HepG2 (cell line): ENCODE data around the gene AURKA. TPM values are rescaled to one million over a fixed set of nuclear protein-coding genes. Genes with fewer than 3 reads are reported as not detected.

ENCODE experiments used
- ATAC-seq: fragments of 200-7000 bp; cut with Tn5 transposase; 3 replicates; pipeline ENCODE4 v1.9.1; 2020; ENCODE audit warnings: mild to moderate bottlenecking, moderate library complexity
- BruUV-seq: library from RNA; stranded (reverse); fragments of 400-500 nt; replicated peaks from 2 replicates; lab custom pipeline; 2021; lab: Mats Ljungman, UMichigan
- CTCF ChIA-PET: fragments of 300-600 bp; formaldehyde crosslinking; extraction: SDS; loops from one replicate; lab custom pipeline; 2021; ENCODE audit warnings: low total read pairs, inconsistent platforms, low intra/inter-chr PET ratio; lab: Yijun Ruan, JAX
- POLR2A ChIA-PET: fragments of 350-600 bp; sonication (Branson Sonifier 250); formaldehyde crosslinking; loops from one replicate; lab custom pipeline; 2020; ENCODE audit warnings: antibody characterized with exemption, inconsistent platforms; lab: Yijun Ruan, JAX
- DNase-seq: peaks from one replicate; pipeline ENCODE4 v3.0.0-alpha.2; 2015; ENCODE audit warnings: low spot score
- FAIRE-seq: peaks from 3 replicates; lab custom pipeline; 2011; peaks lifted over from hg19 to GRCh38; lab: Jason Lieb, UNC
- H2AFZ ChIP-seq: one replicate; pipeline ENCODE4 v1.6.1; 2011; ENCODE audit warnings: low read length, inconsistent platforms
- H3K27ac ChIP-seq: fragments of 300-600 bp; 3 replicates; pipeline ENCODE4 v1.8.0; 2011; ENCODE audit warnings: mixed run types, mild to moderate bottlenecking, mixed read lengths, low read length, inconsistent platforms; ENCODE audit not compliant: insufficient read depth; ENCODE audit errors: extremely low read length
- H3K27me3 ChIP-seq, 2 experiments: fragments of 200-600 bp in 1 of 2; 2 replicates in 1 of 2; 3 replicates in 1 of 2; pipeline versions ENCODE4 v1.6.0 to v1.8.0; 2011; ENCODE audit warnings: low read length in 2 of 2, mild to moderate bottlenecking in 2 of 2, moderate library complexity in 2 of 2, inconsistent platforms in 1 of 2; ENCODE audit not compliant: insufficient read depth in 2 of 2, control insufficient read depth in 1 of 2
- H3K36me3 ChIP-seq, 2 experiments: fragments of 200-600 bp in 1 of 2; replicated peaks in 1 of 2; 2 replicates in 1 of 2; 3 replicates in 1 of 2; pipeline versions ENCODE4 v1.5.1 to v1.8.0; 2011; ENCODE audit warnings: low read length in 2 of 2, inconsistent platforms in 1 of 2; ENCODE audit not compliant: insufficient read depth in 2 of 2, control insufficient read depth in 1 of 2
- H3K4me1 ChIP-seq: 2 replicates; pipeline ENCODE4 v1.5.1; 2012; ENCODE audit warnings: low read length, inconsistent platforms; ENCODE audit not compliant: insufficient read depth
- H3K4me2 ChIP-seq: 2 replicates; pipeline ENCODE4 v1.6.0; 2011; ENCODE audit warnings: low read depth, low read length, inconsistent platforms
- H3K4me3 ChIP-seq, 3 experiments: fragments of 200-600 bp in 1 of 3; sonication (generic), shearing (Covaris generic) in 1 of 3; replicated peaks in 1 of 3; 2 replicates each; pipeline ENCODE4 v1.5.1; 2011 to 2016; ENCODE audit warnings: low read length in 3 of 3, inconsistent platforms in 2 of 3, low read depth in 2 of 3, mild to moderate bottlenecking in 2 of 3, control low read depth in 1 of 3, mixed read lengths in 1 of 3; ENCODE audit not compliant: insufficient read depth in 1 of 3
- H3K79me2 ChIP-seq: one replicate; pipeline ENCODE4 v1.6.1; 2011; ENCODE audit warnings: low read length, inconsistent platforms; ENCODE audit not compliant: insufficient read depth
- H3K9ac ChIP-seq: 2 replicates; pipeline ENCODE4 v1.6.0; 2011; ENCODE audit warnings: mild to moderate bottlenecking, low read depth, low read length, inconsistent platforms; ENCODE audit not compliant: insufficient read depth
- H3K9me3 ChIP-seq: 2 replicates; pipeline ENCODE4 v1.5.1; 2012; ENCODE audit warnings: mild to moderate bottlenecking, low read length
- H4K20me1 ChIP-seq: 2 replicates; pipeline ENCODE4 v1.6.0; 2011; ENCODE audit warnings: inconsistent platforms, mild to moderate bottlenecking, low read length, moderate library complexity; ENCODE audit not compliant: insufficient read depth
- BCL6 ChIP-seq: IDR thresholded peaks from 2 replicates; pipeline ENCODE4 v1.6.1; 2016; ENCODE audit warnings: missing genetic modification reagents, missing compliant biosample characterization
- CBX5 ChIP-seq: sonication (generic); formaldehyde crosslinking; IDR thresholded peaks from 2 replicates; pipeline ENCODE4 v1.4.0; 2020; ENCODE audit warnings: missing genetic modification reagents, borderline replicate concordance
- IKZF4 ChIP-seq: sonication (generic); formaldehyde crosslinking; IDR thresholded peaks from 2 replicates; pipeline ENCODE4 v1.5.1; 2020; ENCODE audit warnings: borderline replicate concordance, mild to moderate bottlenecking, low read depth, missing genetic modification reagents; ENCODE audit errors: not compliant biosample characterization
- RFX5 ChIP-seq: IDR thresholded peaks from 2 replicates; pipeline ENCODE4 v1.6.1; 2011; ENCODE audit warnings: low read depth, low read length, improper control_type of control experiment
- THAP11 ChIP-seq: IDR thresholded peaks from 2 replicates; pipeline ENCODE4 v1.6.1; 2016; ENCODE audit warnings: missing biosample characterization, missing genetic modification reagents
- ZBTB21 ChIP-seq: sonication (generic); formaldehyde crosslinking; IDR thresholded peaks from 2 replicates; pipeline ENCODE4 v1.4.0; 2020; ENCODE audit warnings: missing genetic modification reagents
- ZC3H13 ChIP-seq: sonication (generic); formaldehyde crosslinking; IDR thresholded peaks from 2 replicates; pipeline ENCODE4 v1.8.1; 2023; ENCODE audit warnings: mild to moderate bottlenecking, missing genetic modification reagents, moderate library complexity
- ZNF703 ChIP-seq: sonication (generic); formaldehyde crosslinking; IDR thresholded peaks from 2 replicates; pipeline ENCODE4 v1.5.1; 2020; ENCODE audit warnings: missing genetic modification reagents, mild to moderate bottlenecking, moderate library complexity, borderline replicate concordance
- ZNF746 ChIP-seq: sonication (generic); formaldehyde crosslinking; IDR thresholded peaks from 2 replicates; pipeline ENCODE4 v1.8.0; 2022; ENCODE audit warnings: mild to moderate bottlenecking, missing genetic modification reagents
- WGBS: methylation state at CpG from one replicate; pipeline ENCODE4 v1.1.6; 2017; ENCODE audit warnings: low lambda C conversion rate; 5-methylcytosine and 5-hydroxymethylcytosine counted together
- in situ Hi-C: cut with HindIII; loops from 2 replicates; pipeline ENCODE4 v1.10.0; 2017; ENCODE audit warnings: low pct_unique_long_range_greater_than_20kb; ENCODE audit not compliant: extremely low pct_ligation_motif_present
- intact Hi-C: fragments of 100-400 bp; cut with micrococcal nuclease; formaldehyde crosslinking; loops from one replicate; pipeline ENCODE4 v1.10.0; 2022; ENCODE audit not compliant: unreplicated experiment
- polyA plus RNA-seq, 8 experiments: library from polyadenylated mRNA; depleted of rRNA in 3 of 8; stranded (reverse) in 7 of 8; unstranded in 1 of 8; fragments of >200 nt; fragmentation: Illumina TruSeq in 4 of 8; extraction: Trizol in 4 of 8; gene quantifications; 2 replicates each; pipeline versions ENCODE4 v1.2.1 to v1.2.3, GENCODE V29; 2011 to 2016; ENCODE audit warnings: low read depth in 4 of 8, missing spikeins in 1 of 8, mixed read lengths in 1 of 8; ENCODE audit not compliant: insufficient read depth in 1 of 8
- total RNA-seq, 5 experiments: library from RNA; depleted of rRNA; stranded (reverse); fragments of >200 nt; fragmentation: Illumina TruSeq; extraction: Trizol; gene quantifications; 2 replicates each; pipeline ENCODE4 v1.2.3, GENCODE V29; 2016; ENCODE audit warnings: low read depth in 1 of 5
- TF ChIP-seq, protein P1 (sequence below): sonication (generic); formaldehyde crosslinking; IDR thresholded peaks from 2 replicates; pipeline ENCODE4 v1.5.1; 2020; ENCODE audit warnings: missing genetic modification reagents, mild to moderate bottlenecking, borderline replicate concordance
- TF ChIP-seq, protein P2 (sequence below): sonication (generic); formaldehyde crosslinking; IDR thresholded peaks from 2 replicates; pipeline ENCODE4 v1.5.0; 2020; ENCODE audit warnings: missing genetic modification reagents
- TF ChIP-seq, protein P3 (sequence below): fragments of 450-650 bp; IDR thresholded peaks from 2 replicates; pipeline ENCODE4 v1.6.1; 2017
- TF ChIP-seq, protein P4 (sequence below): sonication (generic); formaldehyde crosslinking; conservative IDR thresholded peaks from 2 replicates; pipeline ENCODE4 v1.5.0; 2020; ENCODE audit warnings: missing genetic modification reagents

The AURKA gene
- total and polyA plus RNA-seq, 2 of the 13 experiments (the other 11 are each of a cell fraction or from before 2014, with no cell fraction given) = 96.4 to 224 TPM

DNA sequence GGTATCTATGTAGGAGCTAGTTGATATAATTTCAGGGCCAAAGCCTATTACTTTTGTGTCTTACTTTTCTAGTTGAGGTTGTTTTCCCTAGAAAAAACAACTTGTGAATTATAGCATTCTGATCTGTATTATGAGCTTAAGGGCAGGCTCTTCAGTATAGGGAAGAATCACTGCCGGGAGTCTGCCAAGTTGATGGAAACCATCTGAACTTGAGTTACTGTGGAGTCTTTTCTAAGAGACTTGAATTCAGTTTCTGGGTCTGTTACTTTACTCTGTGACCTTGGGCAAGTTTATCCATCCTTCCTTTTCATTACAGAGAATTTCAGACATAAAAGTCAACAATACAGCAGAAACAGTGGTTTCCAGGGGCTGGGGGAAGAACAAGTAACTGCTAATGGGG lies 17.9 kb upstream of the AURKA start:
- FAIRE-seq = no peak
- H3K27ac ChIP-seq = no peak overlapping the region
- no peaks in the 10 kb centered on the region for H4K20me1 ChIP-seq
- ChIA-PET POLR2A (interaction anchor here (1.2 to 5.5 kb wide), 3 partner anchors 12 to 50 kb away, joined by 3 to 50 read pairs (median 4); partner anchors contain the start of genes AURKA and CSTF1), CTCF (no interaction called here)
- no peak overlapping the region for H3K4me3 ChIP-seq
- WGBS = 94% methylated on average over 1 of the region's 1 CpG
- no peaks in the 10 kb centered on the region for H3K9me3 ChIP-seq
- DNase-seq = no peak
- ATAC-seq = no peak
- peaks cover 32% of the 10 kb centered on the region for H3K4me1 ChIP-seq
- no TSS peak for BruUV-seq
- H3K4me2 ChIP-seq = no peak overlapping the region
- intact Hi-C loops (no loop called here), in situ Hi-C loops (no loop called here)
- H3K9ac ChIP-seq = no peak overlapping the region
- no peaks in the 10 kb centered on the region for H3K27me3 ChIP-seq
- H3K36me3 ChIP-seq = peaks cover 10 to 31% of the 10 kb centered on the region in 2 experiments; a peak in 4 of 5 replicates
- TF ChIP-seq, protein P1, sequence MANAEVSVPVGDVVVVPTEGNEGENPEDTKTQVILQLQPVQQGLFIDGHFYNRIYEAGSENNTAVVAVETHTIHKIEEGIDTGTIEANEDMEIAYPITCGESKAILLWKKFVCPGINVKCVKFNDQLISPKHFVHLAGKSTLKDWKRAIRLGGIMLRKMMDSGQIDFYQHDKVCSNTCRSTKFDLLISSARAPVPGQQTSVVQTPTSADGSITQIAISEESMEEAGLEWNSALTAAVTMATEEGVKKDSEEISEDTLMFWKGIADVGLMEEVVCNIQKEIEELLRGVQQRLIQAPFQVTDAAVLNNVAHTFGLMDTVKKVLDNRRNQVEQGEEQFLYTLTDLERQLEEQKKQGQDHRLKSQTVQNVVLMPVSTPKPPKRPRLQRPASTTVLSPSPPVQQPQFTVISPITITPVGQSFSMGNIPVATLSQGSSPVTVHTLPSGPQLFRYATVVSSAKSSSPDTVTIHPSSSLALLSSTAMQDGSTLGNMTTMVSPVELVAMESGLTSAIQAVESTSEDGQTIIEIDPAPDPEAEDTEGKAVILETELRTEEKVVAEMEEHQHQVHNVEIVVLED (CRISPR knock-in tag) = no peak
- TF ChIP-seq, protein P2, sequence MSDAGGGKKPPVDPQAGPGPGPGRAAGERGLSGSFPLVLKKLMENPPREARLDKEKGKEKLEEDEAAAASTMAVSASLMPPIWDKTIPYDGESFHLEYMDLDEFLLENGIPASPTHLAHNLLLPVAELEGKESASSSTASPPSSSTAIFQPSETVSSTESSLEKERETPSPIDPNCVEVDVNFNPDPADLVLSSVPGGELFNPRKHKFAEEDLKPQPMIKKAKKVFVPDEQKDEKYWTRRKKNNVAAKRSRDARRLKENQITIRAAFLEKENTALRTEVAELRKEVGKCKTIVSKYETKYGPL (CRISPR knock-in tag) = 0 out of 2 replicates have a peak, but pooled peaks have one; percentile 11
- 0 out of 2 replicates have a peak, but pooled peaks have one; percentile 18 for TF ChIP-seq THAP11 (CRISPR knock-in tag)
- no peaks in the 10 kb centered on the region for H3K79me2 ChIP-seq
- H2AFZ ChIP-seq = no peak overlapping the region

DNA sequence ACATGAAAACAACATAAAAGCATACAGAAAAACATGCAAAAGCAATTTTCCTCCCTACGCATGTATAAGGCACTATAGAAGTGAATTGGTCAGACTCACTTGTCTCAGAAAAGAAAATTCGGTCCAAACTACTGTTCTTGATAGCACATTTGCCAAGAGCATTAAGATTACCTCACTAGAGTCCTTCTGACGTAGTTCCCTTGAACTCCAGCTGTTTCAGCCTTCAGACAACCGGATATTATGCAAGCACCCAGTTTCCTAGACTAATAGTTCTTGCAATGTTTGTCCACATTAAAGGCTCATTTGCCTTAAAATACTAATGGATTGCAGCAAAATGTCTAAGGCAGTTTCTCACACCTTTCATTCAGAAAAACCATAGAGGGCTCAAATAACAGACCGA lies 17.5 kb upstream of the AURKA start:
- DNase-seq (no peak), ATAC-seq (no peak), FAIRE-seq (no peak)
- no peak overlapping the region for H3K9ac ChIP-seq
- ChIA-PET POLR2A (interaction anchor here (1.2 to 5.5 kb wide), 3 partner anchors 13 to 50 kb away, joined by 3 to 50 read pairs (median 4); partner anchors contain the start of genes AURKA and CSTF1), CTCF (no interaction called here)
- H4K20me1 ChIP-seq = no peaks in the 10 kb centered on the region
- no peak overlapping the region for H3K4me3 ChIP-seq
- H3K27ac ChIP-seq = no peak overlapping the region
- H2AFZ ChIP-seq = no peak overlapping the region
- BruUV-seq = no TSS peak
- H3K4me2 ChIP-seq = no peak overlapping the region
- intact Hi-C loops (no loop called here), in situ Hi-C loops (no loop called here)
- H3K9me3 ChIP-seq = no peaks in the 10 kb centered on the region
- 79% methylated on average over 5 of the region's 5 CpGs for WGBS
- H3K4me1 ChIP-seq = peaks cover 32% of the 10 kb centered on the region
- H3K36me3 ChIP-seq = peaks cover 10 to 33% of the 10 kb centered on the region in 2 experiments; a peak in 4 of 5 replicates
- H3K79me2 ChIP-seq = no peaks in the 10 kb centered on the region
- no peaks in the 10 kb centered on the region for H3K27me3 ChIP-seq
- TF ChIP-seq, protein P3, sequence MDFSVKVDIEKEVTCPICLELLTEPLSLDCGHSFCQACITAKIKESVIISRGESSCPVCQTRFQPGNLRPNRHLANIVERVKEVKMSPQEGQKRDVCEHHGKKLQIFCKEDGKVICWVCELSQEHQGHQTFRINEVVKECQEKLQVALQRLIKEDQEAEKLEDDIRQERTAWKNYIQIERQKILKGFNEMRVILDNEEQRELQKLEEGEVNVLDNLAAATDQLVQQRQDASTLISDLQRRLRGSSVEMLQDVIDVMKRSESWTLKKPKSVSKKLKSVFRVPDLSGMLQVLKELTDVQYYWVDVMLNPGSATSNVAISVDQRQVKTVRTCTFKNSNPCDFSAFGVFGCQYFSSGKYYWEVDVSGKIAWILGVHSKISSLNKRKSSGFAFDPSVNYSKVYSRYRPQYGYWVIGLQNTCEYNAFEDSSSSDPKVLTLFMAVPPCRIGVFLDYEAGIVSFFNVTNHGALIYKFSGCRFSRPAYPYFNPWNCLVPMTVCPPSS = no peak
- TF ChIP-seq ZNF703 (no peak), IKZF4 (CRISPR knock-in tag) (no peak), ZBTB21 (0 out of 2 replicates have a peak, but pooled peaks have one; percentile 43), RFX5 (no peak), BCL6 (CRISPR knock-in tag) (0 out of 2 replicates have a peak, but pooled peaks have one; percentile 23), ZC3H13 (CRISPR knock-in tag) (no peak), CBX5 (CRISPR knock-in tag) (no peak), ZNF746 (CRISPR knock-in tag) (no peak)
- TF ChIP-seq, protein P4, sequence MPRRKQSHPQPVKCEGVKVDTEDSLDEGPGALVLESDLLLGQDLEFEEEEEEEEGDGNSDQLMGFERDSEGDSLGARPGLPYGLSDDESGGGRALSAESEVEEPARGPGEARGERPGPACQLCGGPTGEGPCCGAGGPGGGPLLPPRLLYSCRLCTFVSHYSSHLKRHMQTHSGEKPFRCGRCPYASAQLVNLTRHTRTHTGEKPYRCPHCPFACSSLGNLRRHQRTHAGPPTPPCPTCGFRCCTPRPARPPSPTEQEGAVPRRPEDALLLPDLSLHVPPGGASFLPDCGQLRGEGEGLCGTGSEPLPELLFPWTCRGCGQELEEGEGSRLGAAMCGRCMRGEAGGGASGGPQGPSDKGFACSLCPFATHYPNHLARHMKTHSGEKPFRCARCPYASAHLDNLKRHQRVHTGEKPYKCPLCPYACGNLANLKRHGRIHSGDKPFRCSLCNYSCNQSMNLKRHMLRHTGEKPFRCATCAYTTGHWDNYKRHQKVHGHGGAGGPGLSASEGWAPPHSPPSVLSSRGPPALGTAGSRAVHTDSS (CRISPR knock-in tag) = no peak
